HG03457 (cell line): ENCODE results near the gene TP53I13.
A peak's percentile ranks its signal among the peaks of the same experiment; 100 is the strongest.

Source experiments
- ATAC-seq: cut with Tn5 transposase; IDR thresholded peaks from one replicate; pipeline ENCODE4 v1.9.1; 2021; ENCODE audit warnings: moderate number of reproducible peaks; ENCODE audit not compliant: unreplicated experiment

TP53I13 gene

DNA sequence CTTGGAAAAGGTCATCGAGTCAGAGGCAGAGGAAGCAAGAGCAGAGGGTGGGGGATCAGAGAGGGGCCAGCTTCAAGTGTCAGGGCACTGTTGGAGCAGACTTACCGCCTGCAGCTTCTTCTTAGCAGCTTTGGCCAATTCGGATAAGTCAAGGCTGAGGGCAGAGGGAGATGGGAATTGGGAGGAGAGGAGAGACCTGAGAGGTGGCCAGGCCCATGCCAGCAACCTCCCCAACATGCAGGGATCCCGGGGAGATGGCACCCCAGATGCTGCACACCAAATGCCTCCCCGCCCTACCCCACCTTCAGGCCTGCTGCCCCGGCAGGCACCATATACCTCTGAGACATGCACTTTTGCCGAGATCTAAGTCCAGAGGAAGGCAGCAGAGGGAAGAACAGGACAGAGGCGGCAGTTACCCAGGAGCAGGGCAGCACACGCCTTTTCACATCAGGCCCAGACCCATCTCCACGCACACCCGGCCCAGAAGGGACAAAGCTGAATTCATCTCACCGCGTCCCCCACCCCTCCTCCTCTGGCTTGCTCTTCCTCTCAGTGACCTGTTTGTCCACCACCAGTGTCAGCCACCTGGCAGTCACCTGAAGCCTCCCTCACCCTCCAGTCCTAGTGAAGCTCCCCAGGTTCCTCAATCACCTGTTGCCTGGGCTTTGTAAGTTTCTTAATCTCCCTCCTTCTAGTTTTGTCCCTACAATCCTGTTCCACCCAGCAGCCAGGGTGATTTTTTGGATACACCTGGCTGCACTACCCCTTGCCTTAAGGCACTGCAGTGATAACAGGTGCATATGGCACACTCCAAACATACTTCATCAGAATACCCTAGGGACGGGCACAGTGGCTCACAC lies 10.4 kb downstream of the TP53I13 start:
- ATAC-seq: no peak

DNA sequence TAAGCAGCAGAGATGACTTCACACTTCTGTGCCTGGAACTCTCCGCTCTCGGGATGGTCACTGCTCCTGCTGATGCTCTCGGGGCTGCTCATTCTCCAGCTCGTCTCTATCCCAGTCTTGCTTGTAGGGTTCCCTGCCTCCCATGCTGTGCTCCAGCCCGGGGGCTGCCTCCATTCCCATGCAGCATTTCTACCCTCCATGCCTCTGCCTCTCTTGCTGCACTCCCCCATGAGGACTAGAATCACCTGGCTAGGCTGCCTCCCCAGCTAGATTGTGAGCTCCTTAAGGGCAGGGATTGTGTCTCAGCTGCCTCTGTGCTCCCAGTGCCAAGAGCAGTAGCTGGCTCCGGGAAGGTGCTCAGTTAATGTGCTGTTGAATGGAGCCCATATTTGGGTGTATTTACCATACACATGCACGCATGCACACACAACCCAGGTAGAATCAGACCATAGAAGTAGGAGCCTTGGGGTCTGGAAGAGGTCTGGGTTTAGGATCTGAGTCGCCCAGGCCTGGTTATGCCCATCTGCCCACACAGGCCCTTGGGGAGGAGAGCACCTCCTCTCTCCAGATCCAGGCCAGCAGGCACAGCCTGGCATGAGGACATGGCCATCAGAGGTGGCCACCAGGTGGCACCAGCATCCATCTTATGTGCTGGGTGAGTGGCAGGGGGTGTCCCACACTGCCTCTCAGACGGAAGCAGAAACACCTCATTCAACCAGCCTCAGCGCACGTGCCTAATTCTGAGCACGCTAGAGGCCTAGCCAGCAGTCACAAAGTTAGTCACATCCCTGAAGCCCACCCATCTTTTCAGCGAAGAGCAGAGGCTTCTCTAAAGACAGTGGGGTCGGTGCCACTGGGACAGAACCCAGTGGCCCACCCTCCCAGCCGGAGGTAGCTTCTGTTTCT lies 11.6 kb downstream of the TP53I13 start:
- ATAC-seq: peak; percentile 47

DNA sequence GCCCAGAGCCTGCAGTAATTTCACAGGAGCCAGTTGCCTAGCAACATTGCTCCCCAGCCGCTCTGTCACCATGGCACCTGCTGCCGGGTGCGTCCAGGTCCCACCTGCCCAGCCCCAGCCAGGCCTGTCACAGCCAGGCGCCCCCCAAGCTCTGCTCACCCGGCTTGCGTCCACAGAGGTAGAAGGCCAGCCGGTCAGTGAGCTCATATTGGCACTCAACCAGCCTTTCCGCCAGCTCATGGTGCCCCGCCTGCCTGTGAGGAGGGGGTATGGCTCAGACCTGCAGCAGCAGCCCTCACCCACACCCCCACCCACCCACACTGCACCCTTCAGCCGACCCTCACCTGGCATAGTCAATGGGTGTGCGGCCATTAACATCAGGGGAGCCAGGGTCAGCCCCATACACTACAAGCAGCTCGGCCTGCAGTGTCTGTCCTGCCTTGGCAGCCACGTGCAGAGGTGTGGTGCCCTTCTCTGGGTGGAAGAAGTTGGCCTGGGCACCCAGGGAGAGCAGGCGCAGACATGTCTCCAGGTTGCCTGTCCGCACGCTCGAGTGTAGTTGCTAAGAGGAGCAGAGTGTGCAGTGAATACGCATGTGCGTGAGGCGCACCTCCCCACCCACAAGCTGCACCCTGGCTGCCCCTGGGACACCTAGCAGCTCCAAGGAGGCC lies 13.2 kb downstream of the TP53I13 start:
- ATAC-seq: no peak

DNA sequence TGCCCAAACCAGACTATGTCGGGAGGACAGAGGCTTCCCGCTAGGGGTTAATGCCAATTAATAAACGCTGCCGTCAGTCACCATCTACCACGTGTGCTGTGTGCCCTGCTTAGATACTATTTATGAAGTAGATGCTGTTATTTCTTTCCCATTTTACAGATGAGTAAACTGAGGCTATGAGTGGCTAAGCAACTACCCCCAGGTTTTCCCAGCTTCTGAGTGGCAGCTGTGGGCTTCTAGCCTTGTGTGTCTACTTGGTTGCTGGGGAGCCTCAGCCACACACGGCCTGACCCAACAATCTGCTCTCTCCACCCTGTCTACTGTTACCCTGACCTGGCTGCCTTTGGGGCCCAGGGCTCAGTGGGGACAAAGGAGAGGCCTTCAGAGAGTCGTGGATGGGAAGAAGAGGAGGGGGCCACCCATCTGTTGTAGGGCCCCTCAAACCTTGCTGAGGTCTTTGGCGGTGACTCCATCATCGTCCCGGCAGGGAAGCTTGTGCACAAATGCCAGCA lies 13.8 kb downstream of the TP53I13 start:
- no peak for ATAC-seq

DNA sequence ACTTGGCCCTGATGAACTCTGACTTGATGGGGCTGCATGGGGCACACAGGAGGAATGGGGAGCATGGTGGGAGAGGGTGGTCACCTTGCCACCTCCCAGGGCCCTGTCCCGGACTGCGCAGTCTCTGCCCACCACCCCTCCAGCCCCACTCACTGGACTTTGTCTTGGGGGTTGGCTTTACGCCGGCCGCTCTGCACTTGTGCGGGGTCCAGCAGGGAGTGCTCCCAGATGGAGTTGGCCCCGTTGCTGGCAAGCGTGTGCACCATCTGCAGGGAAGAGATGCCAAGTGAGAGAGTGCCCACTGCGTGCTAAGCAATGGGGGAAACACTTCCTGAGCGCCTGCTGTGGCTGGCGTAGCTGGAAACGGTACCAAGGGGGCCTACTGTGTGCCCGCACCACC lies 14.3 kb downstream of the TP53I13 start:
- no peak for ATAC-seq

DNA sequence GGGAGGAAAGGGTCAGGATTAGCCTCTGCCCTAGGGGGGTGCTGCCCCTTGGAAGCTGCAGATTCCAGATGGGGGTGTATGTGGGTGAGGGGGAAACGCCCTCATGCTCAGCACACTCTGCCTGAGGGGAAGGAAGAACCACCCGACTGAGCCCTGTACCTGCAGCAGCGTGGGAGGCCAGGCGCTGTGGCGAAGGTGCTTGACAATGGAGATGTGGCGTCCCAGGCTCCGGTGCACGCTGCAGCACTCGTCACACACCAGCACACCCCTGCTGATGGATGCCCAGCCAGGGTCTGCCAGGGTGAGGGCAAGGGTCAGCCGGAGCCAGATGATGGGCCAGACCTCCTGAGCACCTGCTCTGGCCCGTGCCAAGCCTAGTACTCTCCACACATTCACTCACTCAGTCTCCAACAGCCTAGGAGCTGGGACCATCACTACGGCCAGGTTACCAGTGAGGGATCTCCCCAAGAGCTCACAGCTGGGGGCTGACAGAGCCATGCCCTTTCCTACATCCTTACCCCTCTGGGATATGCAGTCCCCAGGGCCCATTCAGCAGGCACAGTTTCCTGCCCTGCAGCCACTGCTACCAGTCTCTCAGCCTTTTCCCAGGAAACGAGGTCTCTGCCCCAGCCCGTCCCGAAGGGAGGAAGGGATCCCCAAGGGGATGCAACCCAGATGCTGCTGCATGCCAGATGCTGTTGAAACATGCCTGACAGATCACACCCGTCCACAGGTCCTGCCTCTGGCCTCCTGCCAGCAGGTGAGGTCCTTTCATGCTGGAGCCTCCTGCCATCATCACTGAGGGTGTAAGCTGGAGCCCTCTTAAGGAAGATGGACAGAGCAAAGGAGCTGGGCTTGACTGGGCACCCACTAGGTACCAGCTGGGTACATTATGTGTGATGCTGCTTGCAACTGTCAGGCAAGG lies 15.1 kb downstream of the TP53I13 start:
- ATAC-seq: no peak

DNA sequence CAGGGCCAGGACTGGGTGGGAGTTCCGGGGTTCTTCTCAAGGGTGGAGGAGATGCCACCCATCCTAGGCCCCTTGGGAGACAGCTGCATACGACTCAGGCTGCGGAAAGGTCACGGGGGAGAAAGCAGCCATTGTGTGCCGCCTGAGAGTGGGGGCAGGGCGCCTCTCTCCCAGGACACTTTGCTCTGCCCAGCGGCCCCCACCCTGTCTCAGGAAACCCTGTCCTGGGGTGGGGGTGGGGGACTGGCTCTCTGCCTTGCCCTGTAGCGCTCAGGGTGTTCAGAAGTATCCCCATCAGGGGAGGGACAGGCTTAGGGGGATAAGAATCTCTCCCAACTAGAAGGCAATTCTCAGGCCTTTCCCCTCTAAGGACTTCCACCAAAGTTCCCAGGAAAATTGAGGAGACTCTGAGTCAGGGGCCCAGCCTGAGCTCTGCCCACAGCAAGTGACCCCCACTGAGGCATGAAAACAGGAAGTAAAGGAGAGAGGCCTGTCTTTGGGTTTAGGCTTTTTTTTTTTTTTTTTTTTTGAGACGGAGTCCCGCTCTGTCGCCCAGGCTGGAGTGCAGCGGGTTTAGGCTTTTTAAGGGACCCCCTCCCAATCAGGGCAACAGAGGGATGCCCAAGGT lies 16.1 kb downstream of the TP53I13 start:
- no peak for ATAC-seq

DNA sequence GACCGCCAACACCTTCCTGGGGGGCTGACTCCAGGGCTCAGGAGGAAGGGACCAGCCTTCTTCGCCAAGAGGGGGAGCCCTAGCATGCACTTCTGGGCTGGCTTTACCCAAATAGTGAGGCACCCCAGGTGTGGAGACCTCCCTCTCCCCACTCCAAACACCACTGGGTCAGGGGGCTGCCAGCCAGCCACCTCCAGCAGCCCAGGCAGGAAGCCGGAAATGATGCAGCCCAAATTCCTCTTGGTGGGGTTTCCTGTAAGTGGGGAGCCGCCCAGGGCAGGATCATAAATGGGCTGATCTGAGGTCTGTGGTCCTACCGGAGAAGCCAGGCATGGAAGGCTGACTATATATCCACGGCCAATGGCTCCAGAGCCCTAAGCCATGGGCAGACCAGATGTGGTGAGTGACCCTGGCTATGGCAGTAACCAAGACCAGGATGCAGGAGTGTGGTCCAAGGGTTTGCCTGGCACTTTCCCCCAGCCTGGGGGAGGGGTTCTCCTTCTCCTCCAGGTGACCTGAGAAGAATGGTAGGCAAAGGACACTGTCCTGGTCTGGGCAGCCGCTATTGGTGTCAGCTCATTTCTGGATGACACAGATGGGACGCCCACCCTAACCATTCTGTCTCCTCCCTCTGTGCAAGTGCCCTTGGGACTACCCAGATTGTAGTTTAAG lies 16.7 kb downstream of the TP53I13 start:
- ATAC-seq: no peak

DNA sequence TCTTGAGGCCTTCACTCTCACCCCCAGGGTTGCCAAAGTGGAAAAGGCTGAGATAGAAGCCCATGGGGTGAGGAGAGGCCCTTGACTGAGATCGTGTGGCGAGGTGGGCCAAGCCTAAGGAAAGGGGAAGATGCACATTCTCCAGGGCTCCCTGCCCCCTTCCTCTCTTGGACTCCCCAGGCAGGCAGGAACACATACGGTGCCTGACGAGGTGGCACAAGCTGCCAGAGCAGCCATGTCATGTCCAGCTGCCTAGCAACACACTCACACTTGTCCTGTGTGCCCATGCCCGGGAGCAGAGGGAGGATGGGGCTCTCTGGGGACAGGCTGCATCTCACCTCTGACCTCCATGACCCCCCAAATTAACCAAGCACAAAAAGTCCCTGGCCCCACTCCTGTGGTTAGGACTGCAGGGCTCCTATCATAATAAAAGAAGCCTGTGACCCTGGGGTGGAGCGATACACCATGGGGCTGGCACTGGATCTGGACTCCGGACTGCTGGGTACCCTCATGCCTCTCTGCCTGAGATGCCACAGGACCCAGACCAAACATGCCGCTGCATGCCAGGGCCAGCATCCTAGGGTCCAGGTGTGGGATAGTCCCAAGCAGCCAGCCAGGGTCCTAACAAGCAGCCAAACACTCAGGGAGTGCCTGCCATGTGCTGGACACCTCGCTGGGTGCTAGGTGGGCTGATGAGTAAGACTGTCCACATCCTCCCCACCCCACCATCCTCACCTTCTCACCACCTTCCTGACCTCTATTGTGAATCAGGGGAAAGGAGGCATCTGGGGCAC lies 18.4 kb downstream of the TP53I13 start:
- no peak for ATAC-seq

DNA sequence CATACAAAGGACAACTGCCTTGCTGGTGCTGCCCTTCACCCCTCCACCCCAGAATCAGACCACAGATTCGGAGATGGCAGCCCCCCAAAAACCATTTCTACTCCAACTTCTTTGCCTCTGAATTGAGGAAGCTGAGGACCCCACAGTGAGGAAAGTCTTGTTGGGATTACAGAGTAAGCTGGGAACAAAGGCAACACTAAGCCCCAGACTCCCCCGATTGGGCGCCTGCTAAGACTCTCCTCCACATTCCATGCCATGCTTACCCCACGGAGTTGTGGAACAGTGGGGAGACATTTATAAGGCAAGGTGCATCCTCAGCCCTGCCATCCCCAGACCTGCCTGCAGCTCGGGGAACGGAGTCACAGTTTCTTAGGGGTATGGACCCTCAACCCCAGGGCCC lies 19.1 kb downstream of the TP53I13 start:
- ATAC-seq: no peak

DNA sequence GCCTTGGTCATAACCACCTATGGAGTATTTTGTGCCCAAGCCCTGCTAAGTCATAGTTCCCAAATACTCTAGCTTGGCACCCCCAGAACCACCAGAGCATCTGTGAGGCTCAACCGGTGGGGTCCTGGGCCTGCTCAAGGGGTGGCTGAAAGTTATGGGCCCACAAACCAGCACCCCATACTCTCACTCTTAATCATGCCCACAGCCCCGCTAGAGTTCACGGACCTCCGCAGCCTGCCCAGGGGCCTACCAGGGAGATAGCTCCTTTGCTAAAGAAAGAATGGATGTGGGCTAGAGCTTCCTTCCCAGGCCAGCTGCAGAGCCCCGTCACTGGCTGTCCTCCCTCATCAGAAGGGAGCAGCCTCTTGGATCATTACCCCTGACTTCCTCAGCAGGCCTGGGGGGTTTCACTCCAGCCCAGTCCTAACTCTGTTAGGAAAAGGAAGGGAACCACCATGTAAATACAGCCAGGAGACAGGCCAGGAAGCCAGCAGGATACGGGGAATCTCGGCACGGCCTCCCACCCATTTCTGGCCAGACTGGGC lies 19.6 kb downstream of the TP53I13 start:
- no peak for ATAC-seq

DNA sequence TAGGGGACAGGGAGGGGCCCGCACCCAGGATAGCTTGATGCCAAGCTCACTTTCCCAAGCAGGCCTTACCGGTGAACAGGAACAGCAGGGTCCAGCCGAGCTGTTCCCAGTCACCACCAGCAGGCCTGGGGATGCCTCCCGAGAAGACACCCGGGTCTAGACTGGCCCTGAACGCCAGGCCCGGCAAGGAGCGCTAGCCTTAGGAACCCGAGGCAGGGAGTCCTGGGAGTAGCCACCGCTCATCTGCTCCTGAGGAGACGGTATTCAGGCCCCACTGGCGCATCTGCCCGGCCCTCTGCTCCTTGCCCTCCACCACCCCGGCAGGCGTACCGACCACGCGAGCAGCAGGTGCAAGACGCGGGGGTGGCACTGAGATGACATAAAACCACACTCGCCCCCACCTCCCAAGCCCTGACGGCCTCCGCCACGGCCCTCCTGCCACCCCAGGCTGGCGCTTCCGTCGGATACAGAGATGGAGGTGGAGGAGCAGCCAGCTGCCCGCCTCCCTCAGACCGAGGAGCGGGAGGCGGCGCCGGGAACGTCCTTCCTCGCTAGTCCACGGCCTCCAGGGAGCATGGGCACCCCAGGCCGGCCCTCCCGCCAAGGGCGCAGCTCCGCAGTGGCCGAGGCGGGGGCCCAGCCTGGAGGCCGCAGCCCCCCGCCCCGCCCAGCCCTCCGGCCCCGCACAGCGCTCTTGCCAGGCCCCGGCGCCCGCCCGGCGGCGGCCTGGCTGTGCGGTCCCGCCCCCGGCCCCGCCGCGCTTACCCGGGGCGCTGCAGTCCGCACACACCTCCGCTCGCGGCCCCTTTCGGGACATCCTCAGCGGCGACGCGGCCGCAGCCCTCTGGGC lies 20.3 kb downstream of the TP53I13 start:
- peak; percentile 4 for ATAC-seq

DNA sequence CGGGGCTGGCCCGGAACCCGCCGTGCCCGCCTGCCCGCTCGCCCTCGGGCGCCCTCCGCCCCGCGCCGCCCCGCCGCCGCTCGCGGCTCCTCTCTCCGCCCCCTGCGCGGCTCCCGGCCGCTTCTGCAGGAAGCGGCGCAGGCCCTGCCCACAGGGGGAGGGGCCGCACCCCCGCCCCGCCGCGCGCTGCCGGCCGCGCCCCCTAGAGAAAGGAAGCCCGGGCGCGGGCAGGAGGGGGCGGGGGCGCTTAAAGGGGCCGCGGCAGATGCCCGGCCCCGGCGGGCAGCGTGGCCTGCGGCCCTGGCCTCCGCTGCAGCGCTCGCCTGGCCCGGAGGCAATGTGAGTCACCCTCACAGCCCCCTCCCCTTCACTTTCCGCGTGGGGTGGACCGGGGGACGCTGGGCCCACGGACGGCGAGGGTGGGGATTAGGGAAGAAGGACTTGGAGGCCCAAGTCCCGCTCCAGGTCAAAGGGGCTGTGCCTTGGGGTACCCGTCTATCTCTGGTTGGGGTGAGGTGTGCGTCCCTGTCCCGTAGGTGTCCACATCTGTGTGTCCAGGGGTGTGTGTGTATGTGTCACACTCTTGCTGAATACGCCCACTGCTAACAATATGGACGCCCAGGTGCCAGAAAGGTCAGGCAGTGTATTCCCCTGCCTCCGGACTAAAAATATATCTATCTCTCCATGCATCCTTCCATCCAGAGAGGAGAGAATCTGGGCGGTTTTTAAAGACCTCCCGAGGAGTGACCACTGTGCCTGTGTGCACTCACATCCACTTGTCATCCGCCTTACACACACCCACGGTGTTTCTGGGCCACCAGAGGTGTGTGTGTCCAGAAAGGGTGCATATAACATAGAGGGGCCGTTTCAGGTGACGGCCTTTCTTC lies 21.3 kb downstream of the TP53I13 start, which contains the start of gene GIT1:
GIT1 (minus strand) TSS at position 125 of the 887 bp plus-strand sequence. CDS start 270 bp downstream, outside the sequence.
- ATAC-seq: peak; percentile 37

DNA sequence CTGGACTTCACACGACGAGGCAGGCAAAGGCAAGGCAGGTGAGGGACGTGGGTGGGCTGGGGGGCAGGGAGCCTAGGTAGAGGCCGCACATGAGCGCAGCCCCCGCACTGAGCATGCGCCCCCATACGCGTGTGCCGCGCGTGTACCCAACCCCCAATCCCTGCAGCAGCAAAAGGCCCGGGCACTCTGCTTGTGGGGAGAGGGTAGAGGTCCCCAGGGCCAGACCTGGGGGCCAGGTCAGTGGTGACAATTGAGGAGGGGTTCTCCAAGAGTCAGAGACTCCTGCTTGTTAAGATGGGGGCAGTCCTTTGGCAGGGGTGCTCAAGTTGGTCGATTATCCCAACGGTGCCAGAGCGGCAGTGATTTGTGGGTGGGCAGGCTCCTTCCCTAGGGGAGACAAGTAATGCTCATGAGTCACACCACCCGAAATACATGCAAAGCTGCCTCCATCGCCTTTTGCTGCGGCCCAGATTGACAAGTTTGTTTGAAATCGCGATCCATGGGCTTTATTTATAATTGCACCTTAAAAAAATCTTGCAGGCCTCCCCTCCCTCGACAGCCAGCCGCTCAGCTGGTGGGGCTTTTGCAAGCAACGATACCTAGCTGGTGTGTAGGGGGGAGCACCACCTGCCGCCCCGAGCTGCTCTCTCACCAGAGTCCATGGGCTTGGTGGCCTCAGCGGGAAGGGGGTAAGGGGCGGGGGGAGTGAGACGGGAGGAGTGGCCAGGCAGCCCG lies 22.1 kb downstream of the TP53I13 start:
- no peak for ATAC-seq

DNA sequence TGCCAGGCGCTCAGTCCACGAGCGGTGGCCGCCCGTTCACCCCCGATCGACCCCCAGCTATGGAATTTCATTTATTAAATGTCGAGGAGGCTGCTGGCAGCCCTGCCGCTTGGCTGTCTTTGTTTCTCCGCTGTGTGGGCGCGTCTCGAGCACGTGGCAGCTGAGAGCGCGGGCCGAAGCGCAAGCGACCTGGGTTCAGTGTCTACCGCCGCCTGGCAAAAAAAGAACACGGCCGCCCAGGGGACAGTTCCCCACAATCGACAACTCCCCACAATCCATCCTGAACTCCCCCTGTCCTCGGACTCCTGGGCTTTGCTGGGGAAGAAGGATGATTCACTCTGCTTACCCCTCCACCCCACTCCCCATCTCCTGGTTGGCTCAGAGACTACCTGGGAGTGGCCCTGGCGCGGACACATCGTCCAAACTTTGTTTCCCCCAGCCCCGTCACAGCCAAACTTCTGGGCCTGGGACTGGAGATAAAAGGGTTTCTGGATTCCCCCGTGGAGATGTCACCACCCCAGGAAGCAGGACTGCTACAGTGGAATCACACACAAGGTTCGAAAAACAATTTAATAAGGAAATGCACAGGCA lies 22.7 kb downstream of the TP53I13 start:
- no peak for ATAC-seq
